HepG2 (cell line): ENCODE data around the gene DIPK1A. TPM values are rescaled to one million over a fixed set of nuclear protein-coding genes. Genes with fewer than 3 reads are reported as not detected.

Experiments
- MXD3 ChIP-seq: IDR thresholded peaks from 2 replicates; pipeline ENCODE4 v1.6.1; 2016; ENCODE audit warnings: mild to moderate bottlenecking, missing biosample characterization, missing genetic modification reagents
- TGIF2 ChIP-seq: IDR thresholded peaks from 2 replicates; pipeline ENCODE4 v1.6.1; 2016; ENCODE audit warnings: control low read depth, missing compliant biosample characterization
- ZNF646 ChIP-seq: sonication (generic); formaldehyde crosslinking; IDR thresholded peaks from 2 replicates; pipeline ENCODE4 v1.9.0; 2021; ENCODE audit warnings: mild to moderate bottlenecking, missing genetic modification reagents
- ZNF670 ChIP-seq: sonication (generic); formaldehyde crosslinking; IDR thresholded peaks from 2 replicates; pipeline ENCODE4 v1.8.0; 2022; ENCODE audit warnings: mild to moderate bottlenecking, missing genetic modification reagents, borderline replicate concordance
- ZNF850 ChIP-seq: sonication (generic); formaldehyde crosslinking; conservative IDR thresholded peaks from 2 replicates; pipeline ENCODE4 v1.9.0; 2021; ENCODE audit warnings: mild to moderate bottlenecking, missing genetic modification reagents
- polyA plus RNA-seq, 8 experiments: library from polyadenylated mRNA; depleted of rRNA in 3 of 8; stranded (reverse) in 7 of 8; unstranded in 1 of 8; fragments of >200 nt; fragmentation: Illumina TruSeq in 4 of 8; extraction: Trizol in 4 of 8; gene quantifications; 2 replicates each; pipeline versions ENCODE4 v1.2.1 to v1.2.3, GENCODE V29; 2011 to 2016; ENCODE audit warnings: low read depth in 4 of 8, missing spikeins in 1 of 8, mixed read lengths in 1 of 8; ENCODE audit not compliant: insufficient read depth in 1 of 8
- total RNA-seq, 5 experiments: library from RNA; depleted of rRNA; stranded (reverse); fragments of >200 nt; fragmentation: Illumina TruSeq; extraction: Trizol; gene quantifications; 2 replicates each; pipeline ENCODE4 v1.2.3, GENCODE V29; 2016; ENCODE audit warnings: low read depth in 1 of 5
- TF ChIP-seq, protein P1 (sequence below): sonication (generic); formaldehyde crosslinking; IDR thresholded peaks from 2 replicates; pipeline ENCODE4 v1.5.0; 2020; ENCODE audit warnings: missing genetic modification reagents

Gene DIPK1A
- total and polyA plus RNA-seq, 2 of the 13 experiments (the other 11 are each of a cell fraction or from before 2014, with no cell fraction given): 8.4 TPM

DNA sequence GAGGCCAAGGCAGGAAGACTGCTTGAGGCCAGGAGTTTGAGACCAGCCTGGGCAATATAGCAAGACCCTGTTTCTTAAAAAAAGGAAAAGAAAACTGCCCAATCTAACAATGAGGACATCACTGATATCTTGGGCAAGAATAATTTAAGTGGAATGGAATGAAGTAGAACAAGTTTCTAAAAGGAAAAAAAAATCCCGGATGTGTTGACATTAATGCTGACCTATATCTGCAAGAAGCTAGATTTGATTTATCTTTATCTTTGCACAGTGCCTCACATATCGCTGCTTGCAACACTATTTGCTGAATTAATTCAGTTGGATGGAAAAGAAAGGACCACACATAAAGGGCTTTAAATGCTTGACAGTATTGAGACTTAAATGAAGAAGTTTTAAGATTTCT, 27.8 kb downstream of the DIPK1A start (continued):
- TF ChIP-seq ZNF850 (CRISPR knock-in tag): no peak
- no peak for TF ChIP-seq TGIF2 (CRISPR knock-in tag)
- TF ChIP-seq ZNF670 (CRISPR knock-in tag): no peak
- TF ChIP-seq, protein P1, sequence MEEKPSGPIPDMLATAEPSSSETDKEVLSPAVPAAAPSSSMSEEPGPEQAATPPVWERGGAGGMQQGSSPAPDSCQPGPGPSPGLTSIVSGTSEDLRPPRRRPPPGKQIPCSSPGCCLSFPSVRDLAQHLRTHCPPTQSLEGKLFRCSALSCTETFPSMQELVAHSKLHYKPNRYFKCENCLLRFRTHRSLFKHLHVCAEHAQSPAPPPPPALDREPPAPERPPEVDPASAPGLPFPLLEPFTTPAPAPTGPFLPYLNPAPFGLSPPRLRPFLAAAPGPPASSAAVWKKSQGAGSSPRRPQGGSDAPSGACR (CRISPR knock-in tag): no peak
- no peak for TF ChIP-seq ZNF646 (CRISPR knock-in tag)
- TF ChIP-seq MXD3 (CRISPR knock-in tag): no peak
